ENCODE data around the gene ARHGEF11. TPM values are rescaled to one million over a fixed set of nuclear protein-coding genes. Genes with fewer than 3 reads are reported as not detected.

The ARHGEF11 gene
- total and polyA plus RNA-seq, 9 of the 15 experiments (the other 6 are each of a cell fraction or from before 2014, with no cell fraction given): 0.14 to 15.5 (median 9.0) TPM

DNA sequence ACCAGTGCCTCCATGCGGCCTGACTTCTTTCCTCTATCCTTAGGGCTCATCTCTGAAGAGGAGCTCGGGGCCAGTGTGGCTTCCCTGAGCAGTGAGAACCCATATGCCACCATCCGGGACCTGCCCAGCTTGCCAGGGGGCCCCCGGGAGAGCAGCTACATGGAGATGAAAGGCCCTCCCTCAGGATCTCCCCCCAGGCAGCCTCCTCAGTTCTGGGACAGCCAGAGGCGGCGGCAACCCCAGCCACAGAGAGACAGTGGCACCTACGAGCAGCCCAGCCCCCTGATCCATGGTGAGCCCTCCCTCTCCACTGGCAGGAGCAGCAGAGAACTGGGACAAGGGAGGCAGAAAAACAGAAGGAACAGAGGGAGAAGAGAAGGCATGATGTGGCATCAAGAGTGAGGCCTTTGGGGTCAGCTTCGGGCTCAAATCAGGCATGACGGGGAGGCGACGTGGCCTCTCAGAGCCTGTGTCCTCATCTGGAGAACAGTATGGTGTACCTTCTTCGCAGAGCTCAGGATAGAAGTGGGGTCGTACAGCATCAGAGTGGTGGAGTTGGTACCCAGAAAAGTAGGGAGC lies 131.6 kb downstream of the ARHGEF11 start (continued):
- TF ChIP-seq ZNF239 (CRISPR knock-in tag; IDR thresholded peaks at IDR 0.05): no peak
- TF ChIP-seq DNMT1 (IDR thresholded peaks at IDR 0.05): no peak
- no peak for TF ChIP-seq KAT2B (IDR thresholded peaks at IDR 0.05; ENCODE audit: low read depth, low read length)
- 0 out of 2 replicates have a peak, but pooled peaks have one; percentile 61 for TF ChIP-seq KAT7 (CRISPR knock-in tag; IDR thresholded peaks at IDR 0.05; ENCODE audit: borderline replicate concordance)
- TF ChIP-seq, protein P1, sequence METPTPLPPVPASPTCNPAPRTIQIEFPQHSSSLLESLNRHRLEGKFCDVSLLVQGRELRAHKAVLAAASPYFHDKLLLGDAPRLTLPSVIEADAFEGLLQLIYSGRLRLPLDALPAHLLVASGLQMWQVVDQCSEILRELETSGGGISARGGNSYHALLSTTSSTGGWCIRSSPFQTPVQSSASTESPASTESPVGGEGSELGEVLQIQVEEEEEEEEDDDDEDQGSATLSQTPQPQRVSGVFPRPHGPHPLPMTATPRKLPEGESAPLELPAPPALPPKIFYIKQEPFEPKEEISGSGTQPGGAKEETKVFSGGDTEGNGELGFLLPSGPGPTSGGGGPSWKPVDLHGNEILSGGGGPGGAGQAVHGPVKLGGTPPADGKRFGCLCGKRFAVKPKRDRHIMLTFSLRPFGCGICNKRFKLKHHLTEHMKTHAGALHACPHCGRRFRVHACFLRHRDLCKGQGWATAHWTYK (CRISPR knock-in tag; IDR thresholded peaks at IDR 0.05): no peak
- peak; percentile 49 for TF ChIP-seq ZFX (CRISPR knock-in tag; IDR thresholded peaks at IDR 0.05)
- TF ChIP-seq ZNF263 (CRISPR knock-in tag; IDR thresholded peaks at IDR 0.05; ENCODE audit: borderline replicate concordance): no peak
- TF ChIP-seq ZNF12 (CRISPR knock-in tag; IDR thresholded peaks at IDR 0.05): peak; percentile 1; the same call in 1 of the 2 replicates
- no peak for TF ChIP-seq ZNF121 (CRISPR knock-in tag; conservative IDR thresholded peaks at IDR 0.05)
- TF ChIP-seq, protein P2, sequence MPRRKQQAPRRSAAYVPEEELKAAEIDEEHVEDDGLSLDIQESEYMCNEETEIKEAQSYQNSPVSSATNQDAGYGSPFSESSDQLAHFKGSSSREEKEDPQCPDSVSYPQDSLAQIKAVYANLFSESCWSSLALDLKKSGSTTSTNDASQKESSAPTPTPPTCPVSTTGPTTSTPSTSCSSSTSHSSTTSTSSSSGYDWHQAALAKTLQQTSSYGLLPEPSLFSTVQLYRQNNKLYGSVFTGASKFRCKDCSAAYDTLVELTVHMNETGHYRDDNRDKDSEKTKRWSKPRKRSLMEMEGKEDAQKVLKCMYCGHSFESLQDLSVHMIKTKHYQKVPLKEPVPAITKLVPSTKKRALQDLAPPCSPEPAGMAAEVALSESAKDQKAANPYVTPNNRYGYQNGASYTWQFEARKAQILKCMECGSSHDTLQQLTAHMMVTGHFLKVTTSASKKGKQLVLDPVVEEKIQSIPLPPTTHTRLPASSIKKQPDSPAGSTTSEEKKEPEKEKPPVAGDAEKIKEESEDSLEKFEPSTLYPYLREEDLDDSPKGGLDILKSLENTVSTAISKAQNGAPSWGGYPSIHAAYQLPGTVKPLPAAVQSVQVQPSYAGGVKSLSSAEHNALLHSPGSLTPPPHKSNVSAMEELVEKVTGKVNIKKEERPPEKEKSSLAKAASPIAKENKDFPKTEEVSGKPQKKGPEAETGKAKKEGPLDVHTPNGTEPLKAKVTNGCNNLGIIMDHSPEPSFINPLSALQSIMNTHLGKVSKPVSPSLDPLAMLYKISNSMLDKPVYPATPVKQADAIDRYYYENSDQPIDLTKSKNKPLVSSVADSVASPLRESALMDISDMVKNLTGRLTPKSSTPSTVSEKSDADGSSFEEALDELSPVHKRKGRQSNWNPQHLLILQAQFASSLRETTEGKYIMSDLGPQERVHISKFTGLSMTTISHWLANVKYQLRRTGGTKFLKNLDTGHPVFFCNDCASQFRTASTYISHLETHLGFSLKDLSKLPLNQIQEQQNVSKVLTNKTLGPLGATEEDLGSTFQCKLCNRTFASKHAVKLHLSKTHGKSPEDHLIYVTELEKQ (CRISPR knock-in tag; IDR thresholded peaks at IDR 0.05): no peak
- TF ChIP-seq, protein P3, sequence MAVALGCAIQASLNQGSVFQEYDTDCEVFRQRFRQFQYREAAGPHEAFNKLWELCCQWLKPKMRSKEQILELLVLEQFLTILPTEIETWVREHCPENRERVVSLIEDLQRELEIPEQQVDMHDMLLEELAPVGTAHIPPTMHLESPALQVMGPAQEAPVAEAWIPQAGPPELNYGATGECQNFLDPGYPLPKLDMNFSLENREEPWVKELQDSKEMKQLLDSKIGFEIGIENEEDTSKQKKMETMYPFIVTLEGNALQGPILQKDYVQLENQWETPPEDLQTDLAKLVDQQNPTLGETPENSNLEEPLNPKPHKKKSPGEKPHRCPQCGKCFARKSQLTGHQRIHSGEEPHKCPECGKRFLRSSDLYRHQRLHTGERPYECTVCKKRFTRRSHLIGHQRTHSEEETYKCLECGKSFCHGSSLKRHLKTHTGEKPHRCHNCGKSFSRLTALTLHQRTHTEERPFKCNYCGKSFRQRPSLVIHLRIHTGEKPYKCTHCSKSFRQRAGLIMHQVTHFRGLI (CRISPR knock-in tag; IDR thresholded peaks at IDR 0.05): no peak
- no peak for TF ChIP-seq SIRT6 (IDR thresholded peaks at IDR 0.05; ENCODE audit: low read depth, low read length)
- TF ChIP-seq CTCFL (IDR thresholded peaks at IDR 0.05; ENCODE audit: borderline replicate concordance, insufficient read depth, low read depth, low read length, poor library complexity, severe bottlenecking): no peak
- TF ChIP-seq EP300 (IDR thresholded peaks at IDR 0.05; ENCODE audit: low read length): no peak
- TF ChIP-seq PREB (CRISPR knock-in tag; IDR thresholded peaks at IDR 0.05): peak; percentile 70; the same call in 1 of the 2 replicates
- TF ChIP-seq HDGF (IDR thresholded peaks at IDR 0.05): peak; percentile 74; the same call in 1 of the 2 replicates
- TF ChIP-seq SP2 (IDR thresholded peaks at IDR 0.05; ENCODE audit: extremely low read depth, low read depth, low read length, poor library complexity, severe bottlenecking): no peak

Measured in K562 (cell line).